Fibroblast of the aortic adventitia (primary cell): Measurements from ENCODE around the gene PRPH2. TPM values are rescaled to one million over a fixed set of nuclear protein-coding genes. Genes with fewer than 3 reads are reported as not detected.

Experiments
- DNase-seq: peaks from one replicate; pipeline ENCODE4 v3.0.0-alpha.2; 2010; ENCODE audit warnings: low read depth
- H3K4me3 ChIP-seq: 2 replicates; pipeline ENCODE4 v1.5.1; 2011; ENCODE audit warnings: low read depth, mild to moderate bottlenecking, control low read depth, low read length, moderate library complexity
- CTCF ChIP-seq: IDR thresholded peaks from 2 replicates; pipeline ENCODE4 v1.5.1; 2011; ENCODE audit warnings: mild to moderate bottlenecking, low read length, control low read depth, inconsistent platforms; ENCODE audit not compliant: insufficient read depth
- total RNA-seq: library from RNA; depleted of rRNA; stranded (reverse); fragments of >200 nt; gene quantifications from 2 replicates; pipeline ENCODE4 v1.2.3, GENCODE V29; 2012; ENCODE audit warnings: low replicate concordance

Gene PRPH2
- total RNA-seq, 1 donor: 0.72 TPM

GRCh38 chr6:42692137-42692911 lies 30.1 kb downstream of the PRPH2 start:
- no peak for TF ChIP-seq CTCF
- H3K4me3 ChIP-seq: no peak overlapping the region
- DNase-seq: peak; percentile 59

- no peak for DNase-seq
- H3K4me3 ChIP-seq: no peak overlapping the region
- TF ChIP-seq CTCF: no peak
These were observed 31.5 kb downstream of the PRPH2 start for GRCh38 chr6:42690872-42691271.

- H3K4me3 ChIP-seq: no peak overlapping the region
- peak; percentile 38 for DNase-seq
- no peak for TF ChIP-seq CTCF
These were observed 32.2 kb downstream of the PRPH2 start for GRCh38 chr6:42690151-42690702.

GRCh38 chr6:42689371-42689770 lies 33.0 kb downstream of the PRPH2 start:
- H3K4me3 ChIP-seq: no peak overlapping the region
- DNase-seq: no peak
- no peak for TF ChIP-seq CTCF

GRCh38 chr6:42688281-42688680 lies 34.1 kb downstream of the PRPH2 start:
- H3K4me3 ChIP-seq: no peak overlapping the region
- TF ChIP-seq CTCF: no peak
- no peak for DNase-seq

- no peak for TF ChIP-seq CTCF
- H3K4me3 ChIP-seq: no peak overlapping the region
- no peak for DNase-seq
These were observed 43.0 kb downstream of the PRPH2 start for GRCh38 chr6:42679358-42679757.
